ENCODE results near the gene PLAGL1. TPM values are rescaled to one million over a fixed set of nuclear protein-coding genes. Genes with fewer than 3 reads are reported as not detected.

PLAGL1 gene
- total RNA-seq, 1 donor from 2014 or later: 44.7 TPM

- no peak for TF ChIP-seq CTCF (IDR thresholded peaks at IDR 0.05)
- Histone ChIP-seq H3K27ac (no peak overlapping the region), H3K4me3 (no peak overlapping the region), H3K4me1 (peaks cover 40% of the 10 kb centered on the region), H3K36me3 (no peaks in the 10 kb centered on the region), H3K27me3 (ENCODE audit: low read depth) (no peaks in the 10 kb centered on the region), H3K9me3 (no peaks in the 10 kb centered on the region)
- no peak for DNase-seq
- ATAC-seq: no peak
- intact Hi-C loops (cut with DNase I): no loop called here
Measured at GRCh38 chr6:143963158-143963919, 44.7 kb downstream of the PLAGL1 start.

GRCh38 chr6:143961886-143962878, 45.9 kb downstream of the PLAGL1 start:
- peak overlapping the region; percentile 43 for H3K27ac ChIP-seq
- intact Hi-C loops (cut with DNase I): no loop called here
- no peaks in the 10 kb centered on the region for H3K9me3 ChIP-seq
- peaks cover 30% of the 10 kb centered on the region for H3K4me1 ChIP-seq
- no peak overlapping the region for H3K4me3 ChIP-seq
- peak; percentile 40 for TF ChIP-seq CTCF (IDR thresholded peaks at IDR 0.05)
- H3K36me3 ChIP-seq: no peaks in the 10 kb centered on the region
- no peak for DNase-seq
- ATAC-seq: peak; percentile 39 to 69
- no peaks in the 10 kb centered on the region for H3K27me3 ChIP-seq (ENCODE audit: low read depth)

GRCh38 chr6:143961066-143961465, 47.0 kb downstream of the PLAGL1 start:
- Histone ChIP-seq H3K4me3 (no peak overlapping the region), H3K27ac (no peak overlapping the region), H3K4me1 (peaks cover 24% of the 10 kb centered on the region), H3K27me3 (ENCODE audit: low read depth) (no peaks in the 10 kb centered on the region), H3K9me3 (no peaks in the 10 kb centered on the region), H3K36me3 (no peaks in the 10 kb centered on the region)
- no peak for ATAC-seq
- no peak for DNase-seq
- intact Hi-C loops (cut with DNase I): no loop called here
- TF ChIP-seq CTCF (IDR thresholded peaks at IDR 0.05): no peak

- Histone ChIP-seq H3K36me3 (no peaks in the 10 kb centered on the region), H3K27me3 (ENCODE audit: low read depth) (no peaks in the 10 kb centered on the region), H3K4me3 (no peak overlapping the region), H3K9me3 (no peaks in the 10 kb centered on the region), H3K4me1 (peaks cover 22% of the 10 kb centered on the region), H3K27ac (no peak overlapping the region)
- intact Hi-C loops (cut with DNase I): no loop called here
- no peak for TF ChIP-seq CTCF (IDR thresholded peaks at IDR 0.05)
- no peak for ATAC-seq
- DNase-seq: no peak
Measured at GRCh38 chr6:143959927-143960326, 48.1 kb downstream of the PLAGL1 start.

DNA sequence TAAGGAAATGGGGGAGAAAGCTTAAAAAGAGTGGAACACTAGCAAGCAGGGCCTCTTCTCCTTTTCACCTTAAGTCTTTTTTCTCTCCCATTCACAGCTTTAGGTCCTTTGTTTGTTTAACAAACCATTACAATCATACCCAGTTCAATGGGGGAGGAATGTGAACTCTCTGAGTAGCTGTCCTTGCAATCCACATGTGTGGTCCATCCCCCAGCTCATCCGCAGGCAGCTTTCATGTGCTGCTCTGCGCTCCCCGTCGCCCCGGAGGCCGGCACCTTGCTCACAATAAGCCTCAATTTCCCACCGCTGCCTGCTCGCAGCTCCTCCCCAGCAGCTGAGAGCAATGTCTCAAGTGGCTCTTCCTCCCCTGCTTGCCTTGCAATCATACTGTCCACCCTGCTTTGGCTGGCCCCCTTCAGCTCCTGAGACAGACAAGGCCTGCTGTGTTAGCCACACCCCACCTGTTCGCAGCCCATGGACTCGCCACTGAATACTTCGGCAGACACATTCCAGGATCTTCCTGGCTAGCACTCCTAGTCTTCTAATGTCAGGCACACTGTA, 49.1 kb downstream of the PLAGL1 start:
- Histone ChIP-seq H3K36me3 (no peaks in the 10 kb centered on the region), H3K9me3 (no peaks in the 10 kb centered on the region), H3K4me3 (no peak overlapping the region), H3K27ac (no peak overlapping the region), H3K4me1 (peaks cover 20% of the 10 kb centered on the region), H3K27me3 (ENCODE audit: low read depth) (no peaks in the 10 kb centered on the region)
- intact Hi-C loops (cut with DNase I): no loop called here
- no peak for DNase-seq
- no peak for TF ChIP-seq CTCF (IDR thresholded peaks at IDR 0.05)
- ATAC-seq: no peak

All from lower lobe of right lung (tissue), 2 donors.